GM19328 (cell line): ENCODE results near the gene FOXP4.

ENCODE experiments used
- ATAC-seq: cut with Tn5 transposase; IDR thresholded peaks from one replicate; pipeline ENCODE4 v1.9.1; 2021; ENCODE audit warnings: mild to moderate bottlenecking, moderate library complexity; ENCODE audit not compliant: unreplicated experiment

The FOXP4 gene

GRCh38 chr6:41582540-41582939 is 36.4 kb downstream of the FOXP4 start:
- no peak for ATAC-seq

GRCh38 chr6:41583565-41583964 is 37.4 kb downstream of the FOXP4 start:
- no peak for ATAC-seq

- no peak for ATAC-seq
Measured at GRCh38 chr6:41584205-41584604, 38.0 kb downstream of the FOXP4 start.

GRCh38 chr6:41584668-41585205 is 38.6 kb downstream of the FOXP4 start:
- ATAC-seq = no peak

GRCh38 chr6:41585605-41586004 is 39.4 kb downstream of the FOXP4 start:
- no peak for ATAC-seq

GRCh38 chr6:41586252-41587007 is 40.2 kb downstream of the FOXP4 start:
- no peak for ATAC-seq

- no peak for ATAC-seq
Measured at GRCh38 chr6:41587131-41587879, 41.1 kb downstream of the FOXP4 start.

- no peak for ATAC-seq
Measured at GRCh38 chr6:41588111-41588510, 41.9 kb downstream of the FOXP4 start.

GRCh38 chr6:41589223-41589622 is 43.0 kb downstream of the FOXP4 start:
- ATAC-seq = no peak

GRCh38 chr6:41589636-41590622 is 43.7 kb downstream of the FOXP4 start:
- no peak for ATAC-seq

- no peak for ATAC-seq
Measured at GRCh38 chr6:41591122-41591521, 44.9 kb downstream of the FOXP4 start.

GRCh38 chr6:41591859-41592502 is 45.8 kb downstream of the FOXP4 start:
- no peak for ATAC-seq

- no peak for ATAC-seq
Measured at GRCh38 chr6:41593406-41593805, 47.2 kb downstream of the FOXP4 start.

- ATAC-seq = no peak
Measured at GRCh38 chr6:41593839-41594238, 47.7 kb downstream of the FOXP4 start.

- ATAC-seq = no peak
Measured at GRCh38 chr6:41594326-41594725, 48.1 kb downstream of the FOXP4 start.

GRCh38 chr6:41594766-41595165 is 48.6 kb downstream of the FOXP4 start:
- ATAC-seq = no peak

GRCh38 chr6:41595166-41595565 is 49.0 kb downstream of the FOXP4 start:
- ATAC-seq = no peak

GRCh38 chr6:41596096-41596685 is 50.0 kb downstream of the FOXP4 start:
- no peak for ATAC-seq

GRCh38 chr6:41596807-41597206 is 50.6 kb downstream of the FOXP4 start:
- no peak for ATAC-seq
